MM.1S (cell line): ENCODE data around the gene BCAP31.

Source experiments
- DNase-seq: peaks from one replicate; pipeline ENCODE4 v3.0.0-alpha.2; 2015
- H2AFZ ChIP-seq: fragments of 300-600 bp; sonication (generic); 2 replicates; pipeline ENCODE4 v1.6.0; 2016; ENCODE audit warnings: antibody characterized with exemption, low read length
- H3F3A ChIP-seq: fragments of 300-600 bp; sonication (generic); 2 replicates; pipeline ENCODE4 v1.6.1; 2016; ENCODE audit warnings: mild to moderate bottlenecking, antibody characterized with exemption, low read length, moderate library complexity, mixed read lengths; ENCODE audit not compliant: insufficient read depth
- H3K27ac ChIP-seq: fragments of 300-600 bp; sonication (generic); 2 replicates; pipeline ENCODE4 v1.5.1; 2016; ENCODE audit warnings: mild to moderate bottlenecking, low read length
- H3K27me3 ChIP-seq: fragments of 300-600 bp; sonication (generic); replicated peaks from 2 replicates; pipeline ENCODE4 v1.6.0; 2016; ENCODE audit warnings: low read length; ENCODE audit not compliant: insufficient read depth
- H3K36me3 ChIP-seq: fragments of 300-600 bp; sonication (generic); replicated peaks from 2 replicates; pipeline ENCODE4 v1.6.1; 2016; ENCODE audit warnings: mild to moderate bottlenecking, low read length, mixed read lengths; ENCODE audit not compliant: insufficient read depth
- H3K4me1 ChIP-seq: fragments of 300-600 bp; sonication (generic); 2 replicates; pipeline ENCODE4 v1.6.1; 2016; ENCODE audit warnings: low read length, mixed read lengths
- H3K4me2 ChIP-seq: fragments of 300-600 bp; sonication (generic); 2 replicates; pipeline ENCODE4 v1.6.0; 2016; ENCODE audit warnings: low read depth, low read length
- H3K4me3 ChIP-seq: fragments of 300-600 bp; sonication (generic); 2 replicates; pipeline ENCODE4 v1.5.1; 2016; ENCODE audit warnings: low read length, mixed read lengths
- H3K79me2 ChIP-seq: fragments of 300-600 bp; sonication (generic); 2 replicates; pipeline ENCODE4 v1.6.1; 2016; ENCODE audit warnings: mixed run types, low read length, mixed read lengths
- H3K9ac ChIP-seq: fragments of 300-600 bp; sonication (generic); 2 replicates; pipeline ENCODE4 v1.6.1; 2016; ENCODE audit warnings: low read length, mixed read lengths
- H3K9me2 ChIP-seq: fragments of 300-600 bp; sonication (generic); replicated peaks from 2 replicates; pipeline ENCODE4 v1.6.1; 2016; ENCODE audit warnings: mild to moderate bottlenecking, low read length, mixed read lengths; ENCODE audit not compliant: insufficient read depth
- H3K9me3 ChIP-seq: fragments of 300-600 bp; sonication (generic); replicated peaks from 2 replicates; pipeline ENCODE4 v1.6.1; 2016; ENCODE audit warnings: mild to moderate bottlenecking, low read length, mixed read lengths; ENCODE audit not compliant: insufficient read depth
- H4K20me1 ChIP-seq: fragments of 300-600 bp; sonication (generic); 2 replicates; pipeline ENCODE4 v1.6.1; 2016; ENCODE audit warnings: mild to moderate bottlenecking, low read length, moderate library complexity, mixed read lengths; ENCODE audit not compliant: insufficient read depth
- EZH2 ChIP-seq: fragments of 300-600 bp; sonication (generic); optimal IDR thresholded peaks from 2 replicates; pipeline ENCODE3; 2017; ENCODE audit warnings: low read depth, mild to moderate bottlenecking, antibody characterized with exemption, low read length, mixed read lengths
- EZH2phosphoT487 ChIP-seq: fragments of 300-600 bp; sonication (generic); IDR thresholded peaks from 2 replicates; pipeline ENCODE4 v1.6.1; 2018; ENCODE audit warnings: antibody characterized with exemption, low read length
- TF ChIP-seq, protein P1 (sequence below): fragments of 300-600 bp; sonication (generic); IDR thresholded peaks from 2 replicates; pipeline ENCODE4 v1.5.1; 2016; ENCODE audit warnings: antibody characterized with exemption, low read length, mixed read lengths

BCAP31 gene

GRCh38 chrX:153686711-153687110, 37.5 kb downstream of the BCAP31 start:
- H3K79me2 ChIP-seq: no peaks in the 10 kb centered on the region
- peaks cover 5% of the 10 kb centered on the region; the same call in 1 of the 2 replicates for H3K27me3 ChIP-seq
- no peak for TF ChIP-seq EZH2
- no peak for TF ChIP-seq EZH2phosphoT487
- TF ChIP-seq, protein P1, sequence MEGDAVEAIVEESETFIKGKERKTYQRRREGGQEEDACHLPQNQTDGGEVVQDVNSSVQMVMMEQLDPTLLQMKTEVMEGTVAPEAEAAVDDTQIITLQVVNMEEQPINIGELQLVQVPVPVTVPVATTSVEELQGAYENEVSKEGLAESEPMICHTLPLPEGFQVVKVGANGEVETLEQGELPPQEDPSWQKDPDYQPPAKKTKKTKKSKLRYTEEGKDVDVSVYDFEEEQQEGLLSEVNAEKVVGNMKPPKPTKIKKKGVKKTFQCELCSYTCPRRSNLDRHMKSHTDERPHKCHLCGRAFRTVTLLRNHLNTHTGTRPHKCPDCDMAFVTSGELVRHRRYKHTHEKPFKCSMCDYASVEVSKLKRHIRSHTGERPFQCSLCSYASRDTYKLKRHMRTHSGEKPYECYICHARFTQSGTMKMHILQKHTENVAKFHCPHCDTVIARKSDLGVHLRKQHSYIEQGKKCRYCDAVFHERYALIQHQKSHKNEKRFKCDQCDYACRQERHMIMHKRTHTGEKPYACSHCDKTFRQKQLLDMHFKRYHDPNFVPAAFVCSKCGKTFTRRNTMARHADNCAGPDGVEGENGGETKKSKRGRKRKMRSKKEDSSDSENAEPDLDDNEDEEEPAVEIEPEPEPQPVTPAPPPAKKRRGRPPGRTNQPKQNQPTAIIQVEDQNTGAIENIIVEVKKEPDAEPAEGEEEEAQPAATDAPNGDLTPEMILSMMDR: no peak
- H4K20me1 ChIP-seq: no peaks in the 10 kb centered on the region
- no peaks in the 10 kb centered on the region for H3K4me1 ChIP-seq
- no peak overlapping the region for H3K27ac ChIP-seq
- no peak overlapping the region for H3K4me3 ChIP-seq
- no peaks in the 10 kb centered on the region for H3K36me3 ChIP-seq
- no peak for DNase-seq
- no peak overlapping the region for H3K4me2 ChIP-seq
- no peaks in the 10 kb centered on the region for H3K9me2 ChIP-seq
- H3K9ac ChIP-seq: no peak overlapping the region
- no peak overlapping the region for H2AFZ ChIP-seq
- H3K9me3 ChIP-seq: no peaks in the 10 kb centered on the region
- no peaks in the 10 kb centered on the region for H3F3A ChIP-seq

DNA sequence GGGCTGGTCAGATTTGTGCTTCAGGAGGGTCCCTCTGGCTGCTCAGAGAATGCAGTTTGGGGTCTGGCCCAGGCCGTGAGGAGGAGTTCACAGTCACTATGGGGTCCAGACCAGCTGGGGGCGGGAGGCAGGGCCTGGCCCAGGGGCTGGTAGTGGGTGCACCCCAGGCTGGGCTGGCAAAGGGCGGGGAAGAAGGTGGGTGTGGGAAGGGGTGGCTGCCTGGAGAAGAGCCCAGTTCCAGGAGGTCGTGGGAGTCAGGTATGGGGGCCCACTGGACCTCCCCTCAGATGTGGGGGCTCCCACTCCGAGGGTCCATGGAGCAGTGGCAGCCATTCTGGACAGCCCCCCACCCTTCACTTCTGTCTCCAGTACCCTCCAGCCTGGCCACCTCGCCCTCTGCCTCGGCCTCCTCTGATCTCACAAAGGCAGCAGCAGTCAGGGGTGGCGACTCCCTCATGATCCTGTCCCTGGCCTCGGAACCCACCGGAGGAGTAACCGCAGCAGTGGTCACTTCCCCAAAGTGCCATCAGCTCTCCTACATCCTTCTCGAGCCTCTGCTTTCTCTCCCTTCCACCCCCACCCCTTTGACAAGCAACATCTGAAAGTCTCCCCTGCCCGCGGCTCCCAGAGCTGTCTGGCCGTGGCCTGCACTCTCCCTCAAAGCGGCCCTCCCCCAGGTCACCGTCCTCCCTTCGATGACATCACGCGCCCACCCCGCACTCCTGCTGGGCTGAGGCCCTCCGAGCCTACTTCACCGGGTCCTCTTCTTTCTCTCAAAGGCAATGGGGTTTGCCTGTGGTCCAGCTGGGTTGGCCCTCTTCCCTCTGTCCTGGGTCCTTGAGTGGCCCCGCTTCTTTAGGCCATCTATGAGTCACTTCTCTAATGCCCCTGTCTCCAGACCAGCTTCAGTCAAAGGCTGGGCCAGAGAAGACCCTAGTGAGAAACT, 38.2 kb downstream of the BCAP31 start:
- Histone ChIP-seq H3K4me2 (no peak overlapping the region), H2AFZ (no peak overlapping the region), H3K9me3 (no peaks in the 10 kb centered on the region), H3K27me3 (peaks cover 5% of the 10 kb centered on the region; the same call in 1 of the 2 replicates), H3K9me2 (no peaks in the 10 kb centered on the region), H3K4me1 (no peaks in the 10 kb centered on the region), H3F3A (no peaks in the 10 kb centered on the region), H3K79me2 (no peaks in the 10 kb centered on the region), H3K4me3 (no peak overlapping the region), H3K9ac (no peak overlapping the region), H3K27ac (no peak overlapping the region), H3K36me3 (no peaks in the 10 kb centered on the region), H4K20me1 (no peaks in the 10 kb centered on the region)
- DNase-seq: no peak
- no peak for TF ChIP-seq EZH2
- TF ChIP-seq EZH2phosphoT487: no peak
- TF ChIP-seq, protein P1: no peak

DNA sequence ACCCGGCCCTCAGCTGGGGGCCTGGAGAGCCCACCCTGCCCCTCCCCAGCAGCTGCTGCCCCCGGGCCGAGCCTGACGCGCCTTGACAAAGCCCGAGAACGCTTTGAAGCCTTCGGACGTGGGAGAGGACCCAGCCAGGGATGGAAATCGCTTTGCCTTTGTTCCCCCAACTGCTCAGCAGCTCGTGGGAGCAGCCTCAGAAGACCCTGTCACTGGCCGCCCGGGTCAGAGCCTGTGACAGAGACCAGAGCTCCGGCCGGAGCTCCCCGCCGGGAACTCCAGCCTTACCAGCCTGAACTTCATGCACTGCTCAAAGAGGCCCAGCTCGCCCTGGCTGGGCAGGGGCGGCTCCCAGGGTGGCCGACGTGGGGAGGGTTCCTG, 39.0 kb downstream of the BCAP31 start:
- Histone ChIP-seq H4K20me1 (no peaks in the 10 kb centered on the region), H3F3A (no peaks in the 10 kb centered on the region), H3K4me1 (no peaks in the 10 kb centered on the region), H2AFZ (no peak overlapping the region), H3K27me3 (peaks cover 5% of the 10 kb centered on the region; the same call in 1 of the 2 replicates), H3K9me2 (no peaks in the 10 kb centered on the region), H3K79me2 (no peaks in the 10 kb centered on the region), H3K9me3 (no peaks in the 10 kb centered on the region), H3K4me3 (no peak overlapping the region), H3K36me3 (no peaks in the 10 kb centered on the region), H3K9ac (no peak overlapping the region), H3K4me2 (no peak overlapping the region), H3K27ac (no peak overlapping the region)
- no peak for DNase-seq
- TF ChIP-seq EZH2 (no peak), EZH2phosphoT487 (no peak)
- TF ChIP-seq, protein P1: no peak
